H9 (cell line): ENCODE results near the gene SPEF2. TPM values are rescaled to one million over a fixed set of nuclear protein-coding genes. Genes with fewer than 3 reads are reported as not detected.

Experiments
- DNase-seq: peaks from one replicate; pipeline ENCODE4 v3.0.0-alpha.2; 2017
- H2AFZ ChIP-seq: one replicate; pipeline ENCODE4 v1.6.1; 2013; ENCODE audit warnings: mild to moderate bottlenecking, low read length, control low read depth, moderate library complexity
- H2AK5ac ChIP-seq: 2 replicates; pipeline ENCODE4 v1.6.1; 2013; ENCODE audit warnings: low read length, control low read depth, mixed read lengths; ENCODE audit not compliant: insufficient read length
- H2BK120ac ChIP-seq: one replicate; pipeline ENCODE4 v1.6.1; 2013; ENCODE audit warnings: low read depth, mild to moderate bottlenecking, low read length, control low read depth, inconsistent platforms; ENCODE audit not compliant: poor library complexity, severe bottlenecking
- H2BK12ac ChIP-seq: 2 replicates; pipeline ENCODE4 v1.6.1; 2013; ENCODE audit warnings: low read length, control low read depth, mixed read lengths, low read depth; ENCODE audit not compliant: insufficient read length
- H2BK15ac ChIP-seq: 2 replicates; pipeline ENCODE4 v1.6.1; 2013; ENCODE audit warnings: low read depth, low read length, control low read depth
- H2BK20ac ChIP-seq: one replicate; pipeline ENCODE4 v1.6.1; 2013; ENCODE audit warnings: low read depth, mild to moderate bottlenecking, low read length, control low read depth, inconsistent platforms; ENCODE audit not compliant: poor library complexity, severe bottlenecking
- H2BK5ac ChIP-seq: 2 replicates; pipeline ENCODE4 v1.6.1; 2013; ENCODE audit warnings: low read length, control low read depth, mixed read lengths; ENCODE audit not compliant: insufficient read length
- H3K14ac ChIP-seq: 2 replicates; pipeline ENCODE4 v1.6.1; 2013; ENCODE audit warnings: low read length, control low read depth; ENCODE audit not compliant: insufficient read depth
- H3K18ac ChIP-seq: 2 replicates; pipeline ENCODE4 v1.6.1; 2013; ENCODE audit warnings: low read depth, mild to moderate bottlenecking, mixed read lengths, low read length, control low read depth; ENCODE audit not compliant: insufficient read length
- H3K23ac ChIP-seq: 2 replicates; pipeline ENCODE4 v1.6.1; 2013; ENCODE audit warnings: low read length, control low read depth, mixed read lengths, low read depth; ENCODE audit not compliant: insufficient read length
- H3K23me2 ChIP-seq: 2 replicates; pipeline ENCODE4 v1.6.1; 2013; ENCODE audit warnings: low read depth, mild to moderate bottlenecking, mixed read lengths, low read length, control low read depth; ENCODE audit not compliant: insufficient read length, poor library complexity, severe bottlenecking
- H3K27ac ChIP-seq: 2 replicates; pipeline ENCODE4 v1.5.1; 2013; ENCODE audit warnings: low read length, control low read depth, mixed read lengths, low read depth; ENCODE audit not compliant: insufficient read length
- H3K27me3 ChIP-seq: 2 replicates; pipeline ENCODE4 v1.6.1; 2013; ENCODE audit warnings: low read length, control low read depth, inconsistent platforms; ENCODE audit not compliant: insufficient read depth
- H3K4ac ChIP-seq: 2 replicates; pipeline ENCODE4 v1.6.1; 2013; ENCODE audit warnings: low read depth, mild to moderate bottlenecking, control low read depth, inconsistent platforms, low read length, moderate library complexity
- H3K4me1 ChIP-seq: 2 replicates; pipeline ENCODE4 v1.6.1; 2013; ENCODE audit warnings: low read length, control low read depth, inconsistent platforms; ENCODE audit not compliant: insufficient read depth
- H3K4me2 ChIP-seq: 2 replicates; pipeline ENCODE4 v1.6.1; 2013; ENCODE audit warnings: low read length, control low read depth, mixed read lengths; ENCODE audit not compliant: insufficient read length, insufficient read depth
- H3K56ac ChIP-seq: 2 replicates; pipeline ENCODE4 v1.6.1; 2013; ENCODE audit warnings: low read depth, mild to moderate bottlenecking, mixed read lengths, low read length, control low read depth; ENCODE audit not compliant: insufficient read length
- H3K79me1 ChIP-seq: 2 replicates; pipeline ENCODE4 v1.6.1; 2013; ENCODE audit warnings: low read depth, mild to moderate bottlenecking, moderate library complexity, low read length, control low read depth, inconsistent platforms; ENCODE audit not compliant: insufficient read depth, poor library complexity, severe bottlenecking
- H3K79me2 ChIP-seq: 2 replicates; pipeline ENCODE4 v1.6.1; 2013; ENCODE audit warnings: low read length, control low read depth, inconsistent platforms; ENCODE audit not compliant: insufficient read depth
- H3K9ac ChIP-seq: 2 replicates; pipeline ENCODE4 v1.6.1; 2013; ENCODE audit warnings: low read length, control low read depth, mixed read lengths; ENCODE audit not compliant: insufficient read length; ENCODE audit errors: extremely low read depth
- H3K9me3 ChIP-seq: one replicate; pipeline ENCODE4 v1.6.1; 2013; ENCODE audit warnings: low read depth, low read length, inconsistent platforms; ENCODE audit not compliant: control insufficient read depth
- H3T11ph ChIP-seq: one replicate; pipeline ENCODE4 v1.6.1; 2013; ENCODE audit warnings: mild to moderate bottlenecking, low read length, control low read depth, inconsistent platforms
- H4K20me1 ChIP-seq: one replicate; pipeline ENCODE4 v1.6.1; 2013; ENCODE audit not compliant: control insufficient read depth, insufficient read length, insufficient read depth
- H4K5ac ChIP-seq: 2 replicates; pipeline ENCODE4 v1.6.1; 2013; ENCODE audit warnings: low read depth, mild to moderate bottlenecking, mixed read lengths, low read length, control low read depth; ENCODE audit not compliant: insufficient read length
- H4K8ac ChIP-seq: replicated peaks from 2 replicates; pipeline ENCODE4 v1.6.1; 2013; ENCODE audit warnings: low read length, control low read depth, mixed read lengths, low read depth; ENCODE audit not compliant: insufficient read length
- H4K91ac ChIP-seq: 2 replicates; pipeline ENCODE4 v1.6.1; 2013; ENCODE audit warnings: low read depth, mild to moderate bottlenecking, moderate library complexity, mixed read lengths, low read length, control low read depth; ENCODE audit not compliant: insufficient read length
- H3K27ac Mint-ChIP-seq, 3 experiments: 2 replicates in 2 of 3; 3 replicates in 1 of 3; pipeline ENCODE4 v1.8.0; 2020 to 2021; ENCODE audit warnings: mixed read lengths in 3 of 3, mild to moderate bottlenecking in 1 of 3, moderate library complexity in 1 of 3
- H3K27me3 Mint-ChIP-seq: 2 replicates; pipeline ENCODE4 v1.8.0; 2021; ENCODE audit warnings: low read depth, mild to moderate bottlenecking, moderate library complexity, mixed read lengths
- H3K36me3 Mint-ChIP-seq, 3 experiments: 2 replicates in 2 of 3; 3 replicates in 1 of 3; pipeline ENCODE4 v1.8.0; 2020 to 2021; ENCODE audit warnings: low read depth in 3 of 3, mixed read lengths in 3 of 3; ENCODE audit not compliant: insufficient read depth in 1 of 3
- H3K4me1 Mint-ChIP-seq, 2 experiments: 2 replicates each; pipeline ENCODE4 v1.8.0; 2020; ENCODE audit warnings: mixed read lengths in 2 of 2
- H3K4me3 Mint-ChIP-seq, 2 experiments: 2 replicates in 1 of 2; 3 replicates in 1 of 2; pipeline ENCODE4 v1.8.0; 2020 to 2021; ENCODE audit warnings: mild to moderate bottlenecking in 2 of 2, mixed read lengths in 2 of 2, moderate library complexity in 1 of 2
- H3K9me3 Mint-ChIP-seq, 2 experiments: 2 replicates in 1 of 2; 3 replicates in 1 of 2; pipeline ENCODE4 v1.8.0; 2020; ENCODE audit warnings: mild to moderate bottlenecking in 2 of 2, mixed read lengths in 2 of 2, moderate library complexity in 1 of 2
- WGBS: extraction: QIAGEN DNeasy Blood & Tissue Kit; methylation state at CpG from one replicate; pipeline ENCODE4 v1.1.7; 2013; ENCODE audit warnings: missing lambda C conversion rate, low lambda C conversion rate, mixed read lengths; ENCODE audit not compliant: insufficient read length; ENCODE audit errors: extremely low coverage; 5-methylcytosine and 5-hydroxymethylcytosine counted together
- total RNA-seq: library from RNA; stranded (reverse); gene quantifications from 2 replicates; pipeline ENCODE4 v1.2.1, GENCODE V29; 2021
- TF ChIP-seq, protein P1 (sequence below): fragments of 200-600 bp; sonication (generic); conservative IDR thresholded peaks from 3 replicates; pipeline ENCODE4 v1.8.0; 2021; ENCODE audit warnings: antibody characterized with exemption, mild to moderate bottlenecking

Gene SPEF2
- total RNA-seq, 1 experiment from 2014 or later, result 1.0 TPM

DNA sequence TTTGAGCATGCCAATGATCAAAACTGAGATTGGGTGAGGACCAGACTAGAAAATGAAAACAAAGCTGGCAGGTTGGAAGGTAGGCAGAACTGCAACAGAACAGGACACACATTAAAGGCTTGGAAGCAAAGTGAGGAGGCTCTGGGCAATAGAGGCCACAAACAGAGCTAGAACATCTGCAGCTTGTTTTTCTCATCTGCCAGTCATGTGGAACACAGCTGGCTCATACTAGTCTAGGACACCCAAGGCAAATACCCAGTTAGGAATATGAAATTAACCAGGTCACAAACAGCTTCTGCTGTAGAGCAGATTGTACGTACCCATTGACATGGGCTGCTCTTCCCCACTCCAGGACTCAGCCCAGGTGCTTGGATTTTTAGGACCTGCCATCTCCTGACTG lies 61.7 kb downstream of the SPEF2 start:
- H3K79me2 ChIP-seq, result no peaks in the 10 kb centered on the region
- no peaks in the 10 kb centered on the region for H3K79me1 ChIP-seq
- no peak overlapping the region for H4K91ac ChIP-seq
- no peak for DNase-seq
- no peak overlapping the region for H2BK20ac ChIP-seq
- no peak overlapping the region for H3K18ac ChIP-seq
- no peaks in the 10 kb centered on the region for H3K9me3 Mint-ChIP-seq
- H3K9ac ChIP-seq, result no peak overlapping the region
- no peaks in the 10 kb centered on the region for H3K23me2 ChIP-seq
- peaks cover 4% of the 10 kb centered on the region; the same call in 1 of the 2 replicates for H3K27me3 Mint-ChIP-seq
- H3K4me3 Mint-ChIP-seq, result no peak overlapping the region
- no peak overlapping the region for H2AFZ ChIP-seq
- H2BK5ac ChIP-seq, result no peak overlapping the region
- no peak overlapping the region for H4K8ac ChIP-seq
- H3K4ac ChIP-seq, result no peak overlapping the region
- H3K9me3 ChIP-seq, result no peaks in the 10 kb centered on the region
- no peaks in the 10 kb centered on the region for H4K20me1 ChIP-seq
- H2BK12ac ChIP-seq, result no peak overlapping the region
- H3K27ac ChIP-seq, result no peak overlapping the region
- H3K14ac ChIP-seq, result no peak overlapping the region
- peaks cover 3% of the 10 kb centered on the region in 2 experiments for H3K4me1 Mint-ChIP-seq
- no peak overlapping the region for H2BK120ac ChIP-seq
- H2AK5ac ChIP-seq, result no peak overlapping the region
- no peaks in the 10 kb centered on the region for H3K27me3 ChIP-seq
- no peak overlapping the region for H3K4me2 ChIP-seq
- H3K27ac Mint-ChIP-seq, result no peak overlapping the region
- no peak overlapping the region for H3K56ac ChIP-seq
- no peak overlapping the region for H4K5ac ChIP-seq
- H2BK15ac ChIP-seq, result no peak overlapping the region
- H3T11ph ChIP-seq, result no peak overlapping the region
- no peak overlapping the region for H3K23ac ChIP-seq
- no peaks in the 10 kb centered on the region for H3K4me1 ChIP-seq
- no CpG with 5 or more reads among the region's 1 CpG for WGBS
- TF ChIP-seq, protein P1, sequence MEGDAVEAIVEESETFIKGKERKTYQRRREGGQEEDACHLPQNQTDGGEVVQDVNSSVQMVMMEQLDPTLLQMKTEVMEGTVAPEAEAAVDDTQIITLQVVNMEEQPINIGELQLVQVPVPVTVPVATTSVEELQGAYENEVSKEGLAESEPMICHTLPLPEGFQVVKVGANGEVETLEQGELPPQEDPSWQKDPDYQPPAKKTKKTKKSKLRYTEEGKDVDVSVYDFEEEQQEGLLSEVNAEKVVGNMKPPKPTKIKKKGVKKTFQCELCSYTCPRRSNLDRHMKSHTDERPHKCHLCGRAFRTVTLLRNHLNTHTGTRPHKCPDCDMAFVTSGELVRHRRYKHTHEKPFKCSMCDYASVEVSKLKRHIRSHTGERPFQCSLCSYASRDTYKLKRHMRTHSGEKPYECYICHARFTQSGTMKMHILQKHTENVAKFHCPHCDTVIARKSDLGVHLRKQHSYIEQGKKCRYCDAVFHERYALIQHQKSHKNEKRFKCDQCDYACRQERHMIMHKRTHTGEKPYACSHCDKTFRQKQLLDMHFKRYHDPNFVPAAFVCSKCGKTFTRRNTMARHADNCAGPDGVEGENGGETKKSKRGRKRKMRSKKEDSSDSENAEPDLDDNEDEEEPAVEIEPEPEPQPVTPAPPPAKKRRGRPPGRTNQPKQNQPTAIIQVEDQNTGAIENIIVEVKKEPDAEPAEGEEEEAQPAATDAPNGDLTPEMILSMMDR, result no peak
- H3K36me3 Mint-ChIP-seq, result no peaks in the 10 kb centered on the region
